ENCODE results near the gene PARD6G. TPM values are rescaled to one million over a fixed set of nuclear protein-coding genes. Genes with fewer than 3 reads are reported as not detected.
A peak's percentile ranks its signal among the peaks of the same experiment; 100 is the strongest.

PARD6G gene
- total and polyA plus RNA-seq, 2 experiments from 2014 or later = 6.9 to 18.5 TPM

- H3K36me3 Mint-ChIP-seq (ENCODE audit: low read depth) = peaks cover under 1% of the 10 kb centered on the region; the same call in 1 of the 3 replicates
- H3K4me1 Mint-ChIP-seq = peaks cover 1% of the 10 kb centered on the region; the same call in 1 of the 3 replicates
- Histone ChIP-seq H3K4me1 (ENCODE audit: insufficient read depth) (no peaks in the 10 kb centered on the region; the same call in 1 of the 2 replicates), H3K4me3 (no peak overlapping the region), H3F3A (replicated peaks; ENCODE audit: low read depth) (no peaks in the 10 kb centered on the region), H3K27me3 (ENCODE audit: insufficient read depth) (no peaks in the 10 kb centered on the region), H3K4me2 (no peak overlapping the region), H3K36me3 (ENCODE audit: insufficient read depth) (no peaks in the 10 kb centered on the region), H4K20me1 (replicated peaks; ENCODE audit: insufficient read depth) (peaks cover 25% of the 10 kb centered on the region; the same call in 1 of the 2 replicates), H3K9me2 (ENCODE audit: insufficient read depth) (no peaks in the 10 kb centered on the region), H3K27ac (ENCODE audit: low read depth) (no peak overlapping the region), H3K79me2 (replicated peaks; ENCODE audit: insufficient read depth) (no peaks in the 10 kb centered on the region; the same call in 1 of the 2 replicates), H2AFZ (no peak overlapping the region)
- H3K4me3 Mint-ChIP-seq = no peak overlapping the region
- TF ChIP-seq CTCF (conservative IDR thresholded peaks at IDR 0.05; ENCODE audit: low read depth in 2 of 2) (peak; percentile 63 to 74), JUNB (IDR thresholded peaks at IDR 0.05; ENCODE audit: unreplicated experiment) (no peak), EZH2phosphoT487 (IDR thresholded peaks at IDR 0.05; ENCODE audit: unreplicated experiment) (no peak), ZNF462 (CRISPR knock-in tag; IDR thresholded peaks at IDR 0.05) (no peak)
- peaks cover 3% of the 10 kb centered on the region for H3K27me3 Mint-ChIP-seq (ENCODE audit: insufficient read depth, low read depth, poor library complexity)
- H3K9me3 Mint-ChIP-seq = no peaks in the 10 kb centered on the region
- DNase-seq (ENCODE audit: low spot score) (peak; percentile 76), ATAC-seq (peak; percentile 84)
- H3K27ac Mint-ChIP-seq = no peak overlapping the region
Observed at GRCh38 chr18:80154293-80154692, 93.0 kb downstream of the PARD6G start.
